ENCODE data around the gene CD207.
"Not testable (repeated sequence)": the region's sequence is repeated elsewhere in the genome, so short reads cannot be mapped to it uniquely, and the experiment has no call there.

The CD207 gene

DNA sequence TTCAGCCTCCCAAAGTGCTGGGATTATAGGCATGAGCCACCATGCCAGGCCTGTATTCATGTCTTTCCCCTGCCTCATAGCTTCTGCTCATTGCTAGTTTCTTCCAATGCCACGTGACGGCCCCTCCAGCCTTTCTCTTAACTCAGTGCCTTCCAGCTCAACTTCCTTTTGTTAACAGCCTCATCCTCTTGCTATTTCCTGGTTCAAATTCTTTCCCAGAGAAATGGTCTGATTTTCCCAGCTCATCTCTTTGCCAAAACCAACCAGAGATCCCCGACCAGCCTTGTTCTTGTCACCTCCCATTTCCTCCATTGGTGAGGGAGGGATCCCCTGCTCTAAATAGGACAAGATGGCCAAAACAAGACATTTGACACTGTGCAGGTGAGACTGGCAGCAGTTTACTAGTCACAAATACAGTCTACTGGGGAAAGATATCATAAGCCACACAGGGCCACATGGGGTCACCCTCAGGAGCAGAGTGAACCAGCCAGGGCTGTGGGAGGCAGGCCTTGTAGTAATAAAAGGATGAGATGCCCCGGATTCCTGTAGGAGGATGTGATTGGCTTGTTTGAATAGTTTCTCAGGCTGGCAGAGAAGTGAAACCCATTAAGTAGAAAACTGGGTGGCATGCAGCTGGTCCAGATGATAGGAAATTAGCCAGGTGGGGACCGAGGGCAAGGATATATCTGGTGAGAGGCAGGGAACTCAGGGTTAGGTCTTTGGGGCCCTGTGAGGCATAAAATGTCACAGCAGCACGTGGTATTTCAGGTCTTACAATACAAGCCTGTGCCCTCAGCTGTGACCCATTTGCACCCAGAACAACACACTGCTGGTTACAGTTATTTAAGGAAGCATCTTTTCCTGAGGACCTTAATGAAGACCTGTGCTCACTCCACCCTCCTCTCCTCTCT is 6.4 kb downstream of the CD207 start:
- no peak for FAIRE-seq

DNA sequence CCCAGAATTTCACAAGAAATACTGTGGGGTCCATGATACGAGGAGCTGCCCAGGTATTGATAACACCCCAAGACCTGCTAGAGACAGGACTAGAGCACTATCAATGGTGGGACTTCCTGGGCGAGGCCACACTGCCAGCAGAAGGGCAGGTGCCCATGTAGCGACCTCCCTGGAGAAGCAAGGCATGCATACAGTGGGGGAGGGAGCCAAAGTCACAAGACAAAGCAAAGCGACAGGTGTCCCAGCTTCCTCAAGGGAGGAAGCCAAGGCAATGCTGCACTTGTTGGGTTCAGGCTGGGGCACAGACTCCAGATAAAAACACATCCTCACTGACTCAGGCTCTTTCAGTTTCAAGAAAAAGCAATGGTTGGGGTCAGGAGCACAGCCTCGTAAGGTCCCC is 7.5 kb downstream of the CD207 start:
- no peak for FAIRE-seq

DNA sequence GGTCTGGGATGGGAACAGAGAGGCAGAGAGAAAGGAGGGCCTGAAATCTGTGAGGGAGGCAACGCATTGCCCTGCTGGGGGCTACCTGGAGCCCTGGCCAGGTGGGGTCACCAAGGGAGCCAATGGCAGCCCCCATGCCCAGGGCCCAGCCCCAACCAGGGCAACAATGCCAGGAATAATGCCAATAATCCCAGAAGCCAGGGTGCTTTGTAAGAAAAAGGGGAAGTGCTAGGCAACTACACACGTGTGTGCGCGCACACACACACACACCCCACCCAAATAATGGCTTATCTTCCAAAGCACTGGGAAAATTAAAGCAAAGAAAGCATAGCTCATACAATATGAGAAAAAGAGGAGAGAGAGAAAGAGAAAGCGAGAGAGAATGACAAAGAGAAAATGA is 8.2 kb downstream of the CD207 start:
- no peak for FAIRE-seq

- no peak for FAIRE-seq
Measured at GRCh38 chr2:70826696-70827350, 8.8 kb downstream of the CD207 start.

DNA sequence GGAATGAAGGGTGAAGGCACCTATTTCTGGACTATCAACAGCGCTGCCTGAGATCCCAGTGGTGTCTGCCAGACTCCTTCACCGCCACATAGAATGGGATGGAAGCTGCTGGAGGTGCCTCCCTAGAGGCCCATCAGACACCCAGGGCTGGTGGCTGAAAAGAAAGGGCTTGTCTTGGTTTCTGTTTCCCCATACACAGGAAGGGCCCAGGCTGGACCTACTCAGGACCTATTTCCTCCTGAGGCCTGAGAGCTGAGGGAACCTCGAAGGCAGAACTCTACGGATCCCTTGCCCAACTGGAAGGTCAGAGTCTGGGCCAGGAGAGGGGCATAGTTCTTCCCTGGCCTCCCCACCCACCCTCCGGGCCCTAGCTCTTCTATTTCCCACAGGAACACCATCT is 12.4 kb downstream of the CD207 start:
- no peak for FAIRE-seq

DNA sequence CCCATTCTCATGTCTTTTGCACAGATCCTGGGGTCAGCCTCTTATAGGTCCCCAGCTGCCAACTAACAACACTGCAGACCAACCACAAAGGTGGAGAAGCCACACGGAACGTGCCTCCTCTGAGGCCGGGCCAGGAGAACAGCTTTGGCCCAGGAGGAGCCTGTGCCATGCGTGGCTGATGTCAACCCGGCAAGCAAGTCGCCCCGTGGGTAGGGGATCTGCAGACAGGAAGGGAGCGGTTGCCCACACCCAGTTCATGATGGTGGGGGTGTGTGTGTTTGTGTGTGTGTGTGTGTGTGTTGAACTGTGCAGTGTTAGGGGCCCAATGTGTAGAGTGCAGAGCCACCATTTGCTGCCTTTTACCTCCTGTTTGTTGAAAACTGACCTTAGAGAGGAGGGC is 12.8 kb downstream of the CD207 start:
- no peak for FAIRE-seq

DNA sequence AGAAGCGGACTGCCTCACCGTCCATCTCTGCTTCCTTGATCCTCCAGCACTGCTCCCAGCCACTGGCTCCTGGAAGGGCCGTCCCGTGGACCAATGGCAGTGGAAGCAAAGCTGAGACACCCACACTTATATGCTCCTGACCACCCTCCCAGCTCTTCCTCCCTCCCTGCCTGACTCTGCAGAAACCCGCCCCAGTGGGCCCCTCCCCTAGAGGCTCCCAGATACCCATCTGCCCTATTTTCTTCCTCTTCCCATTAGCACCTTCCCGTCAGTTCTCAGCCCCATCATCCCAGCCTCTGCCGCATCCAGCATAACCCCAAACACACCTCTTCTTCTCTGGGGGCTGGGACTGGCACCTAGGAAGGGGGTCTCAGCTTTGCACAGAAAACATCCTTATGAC is 15.1 kb downstream of the CD207 start, which contains the start of gene CLEC4F:
Gene CLEC4F, minus strand, starts transcription at position 101 of the 400 bp plus-strand sequence. Its CDS starts 76 bp downstream, at position 25.
- no peak for FAIRE-seq

- no peak for FAIRE-seq
Measured at GRCh38 chr2:70817284-70817954, 18.2 kb downstream of the CD207 start.

DNA sequence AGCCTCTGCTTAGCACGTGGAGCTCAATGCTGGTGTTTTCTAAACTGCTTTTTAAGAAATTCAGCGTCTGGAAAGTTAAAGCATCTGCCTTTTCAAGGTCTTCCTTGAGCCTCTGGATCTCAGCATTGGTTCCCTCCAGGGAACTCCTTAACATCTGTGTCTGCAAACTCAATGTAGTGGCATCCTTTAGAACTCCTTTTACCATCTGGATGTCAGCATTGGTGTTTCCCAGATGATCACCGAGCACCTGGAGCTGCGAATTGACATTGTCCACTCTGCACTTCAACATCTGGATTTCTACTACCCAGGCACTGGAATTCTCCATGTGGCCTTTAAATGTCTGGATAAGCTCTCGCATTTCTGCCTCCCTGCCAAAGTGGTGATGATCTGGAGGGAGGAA is 18.9 kb downstream of the CD207 start:
- FAIRE-seq, result no peak

GRCh38 chr2:70808983-70809958 is 26.3 kb downstream of the CD207 start:
- no peak for FAIRE-seq

DNA sequence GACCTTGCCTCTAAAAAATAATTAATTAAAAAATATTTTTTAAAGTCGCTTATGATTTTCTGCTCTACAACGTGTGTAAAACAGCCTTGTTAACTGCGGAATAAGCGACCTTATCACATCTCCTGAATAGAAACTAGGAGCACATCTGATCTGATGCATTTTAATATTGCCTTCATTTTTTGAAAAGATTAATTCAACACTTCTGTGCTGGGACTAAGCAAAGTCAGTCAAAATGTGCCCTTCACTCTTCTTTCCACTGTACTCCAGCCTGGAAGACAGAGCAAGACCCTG is 27.8 kb downstream of the CD207 start:
- FAIRE-seq, result no peak

- FAIRE-seq, result no peak
Measured at GRCh38 chr2:70807102-70807827, 28.4 kb downstream of the CD207 start.

- no peak for FAIRE-seq
Measured at GRCh38 chr2:70806620-70807019, 29.0 kb downstream of the CD207 start.

DNA sequence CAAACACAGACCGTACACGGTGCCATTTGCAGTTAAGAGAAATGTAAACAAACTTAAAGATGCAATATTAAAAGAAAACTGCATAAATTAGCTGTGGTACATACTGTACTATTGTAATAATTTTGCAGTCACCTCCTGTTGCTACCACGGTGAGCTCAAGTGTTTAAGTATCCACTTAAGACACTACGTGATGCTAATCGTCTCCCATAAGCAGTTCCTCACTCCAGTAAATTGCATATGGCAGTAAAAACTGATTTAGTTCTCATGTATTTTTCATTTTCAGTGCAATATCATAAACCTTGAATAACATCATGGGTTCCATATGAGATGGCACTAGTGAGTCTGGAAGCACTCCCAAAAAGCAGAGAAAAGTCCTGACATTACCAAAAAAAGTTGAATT is 29.6 kb downstream of the CD207 start:
- no peak for FAIRE-seq

DNA sequence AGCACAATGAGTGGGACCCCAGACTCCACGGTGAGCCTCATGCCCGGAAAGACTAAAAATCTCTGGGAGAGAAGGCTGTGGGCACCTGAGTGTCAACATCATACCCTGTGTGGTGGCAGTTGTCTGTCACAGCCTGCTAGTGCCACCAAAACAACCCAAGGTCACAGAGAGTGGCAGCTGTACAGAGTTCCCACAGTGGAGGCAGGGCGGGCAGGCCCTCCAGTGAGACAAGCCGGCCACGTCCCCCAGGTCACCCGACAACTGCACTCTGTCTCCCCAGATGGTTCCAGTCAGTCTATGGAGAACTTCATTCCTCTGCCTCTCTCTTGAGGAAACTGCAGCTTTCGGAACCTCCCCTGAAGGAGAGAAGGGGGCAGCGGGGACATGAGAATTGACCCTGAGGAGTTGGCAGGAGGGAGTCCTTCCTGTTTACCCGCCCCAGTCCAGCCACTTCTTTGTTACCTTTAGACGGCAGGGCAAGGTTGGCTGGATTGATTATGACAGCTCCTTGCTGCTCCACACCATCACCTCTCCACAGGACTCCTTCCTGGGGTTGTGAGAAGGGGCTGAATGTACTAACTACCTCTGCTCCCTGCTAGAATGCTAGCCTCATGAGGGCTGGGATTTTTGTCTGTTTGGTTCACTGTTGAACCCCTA is 33.9 kb downstream of the CD207 start:
- no peak for FAIRE-seq

GRCh38 chr2:70799706-70800105 is 35.9 kb downstream of the CD207 start:
- no peak for FAIRE-seq

DNA sequence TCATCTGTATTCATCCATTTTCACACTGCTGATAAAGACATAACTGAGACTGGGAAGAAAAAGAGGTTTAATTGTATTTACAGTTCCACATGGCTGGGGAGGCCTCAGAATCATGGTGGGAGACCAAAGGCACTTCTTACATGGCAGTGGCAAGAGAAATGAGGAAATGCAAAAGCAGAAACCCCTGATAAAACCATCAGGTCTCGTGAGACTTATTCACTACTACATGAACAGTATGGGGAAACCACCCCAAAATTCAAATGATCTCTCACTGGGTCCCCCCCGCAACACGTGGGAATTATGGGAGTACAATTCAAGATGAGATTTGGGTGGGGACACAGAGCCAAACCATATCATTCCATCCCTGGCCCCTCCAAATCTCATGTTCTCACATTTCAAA is 37.6 kb downstream of the CD207 start:
- not testable (repeated sequence) for FAIRE-seq

- no peak for FAIRE-seq
Measured at GRCh38 chr2:70797506-70797905, 38.1 kb downstream of the CD207 start.

GRCh38 chr2:70796262-70796661 is 39.4 kb downstream of the CD207 start:
- no peak for FAIRE-seq

- FAIRE-seq, result no peak
Measured at GRCh38 chr2:70795164-70795995, 40.2 kb downstream of the CD207 start.
